ENCODE measurements around the gene BOD1. TPM values are rescaled to one million over a fixed set of nuclear protein-coding genes. Genes with fewer than 3 reads are reported as not detected.

The BOD1 gene
- total and polyA plus RNA-seq, 2 of the 8 experiments (the other 6 are each of a cell fraction or from before 2014, with no cell fraction given) = 107 to 149 TPM

DNA sequence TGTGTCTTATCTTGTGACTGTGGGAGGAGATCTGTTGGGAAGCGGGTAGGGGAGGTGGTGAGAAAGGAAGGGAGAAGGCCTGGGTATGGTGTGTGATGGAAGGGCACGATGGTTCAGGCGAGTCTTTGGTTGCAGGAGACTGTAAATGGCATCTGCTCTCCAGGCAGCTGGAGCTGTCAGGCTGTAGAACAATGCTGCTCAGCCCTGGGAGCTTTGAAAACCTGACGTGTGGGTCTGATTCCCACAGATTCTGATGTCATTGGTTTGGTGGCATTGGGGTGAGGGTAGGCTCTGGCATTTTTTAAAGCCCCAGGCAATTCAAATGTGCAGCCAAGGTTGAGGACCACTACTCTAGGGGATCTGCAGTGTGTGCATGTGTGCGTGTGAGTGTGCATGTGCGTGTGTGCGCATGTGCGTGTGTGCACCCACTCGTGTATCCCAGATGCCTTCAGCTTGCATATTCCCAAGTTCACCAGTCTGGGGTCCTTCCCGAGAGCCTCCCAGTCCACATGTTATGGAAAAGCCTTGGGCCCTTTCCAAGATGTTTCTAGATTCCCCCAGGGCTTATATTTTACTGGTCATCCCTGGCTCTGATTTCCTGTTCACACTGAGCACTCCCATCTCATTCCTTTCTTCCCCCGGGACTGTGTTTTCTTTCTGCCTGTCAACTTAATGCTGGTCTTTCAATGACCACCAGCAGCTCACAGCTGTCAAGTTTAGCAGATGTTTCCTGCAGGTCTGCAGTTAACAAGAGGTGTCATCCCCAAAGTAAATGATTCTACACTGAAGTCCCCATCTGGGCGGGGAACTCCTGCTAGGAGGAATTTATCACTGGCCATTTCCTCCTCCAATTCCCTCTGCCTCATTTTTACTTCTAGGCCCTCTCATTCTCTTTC is 34.0 kb downstream of the BOD1 start (continued):
- no peak for TF ChIP-seq TAF1 (IDR thresholded peaks at IDR 0.05; ENCODE audit: low read depth, low read length)
- TF ChIP-seq, protein P1, sequence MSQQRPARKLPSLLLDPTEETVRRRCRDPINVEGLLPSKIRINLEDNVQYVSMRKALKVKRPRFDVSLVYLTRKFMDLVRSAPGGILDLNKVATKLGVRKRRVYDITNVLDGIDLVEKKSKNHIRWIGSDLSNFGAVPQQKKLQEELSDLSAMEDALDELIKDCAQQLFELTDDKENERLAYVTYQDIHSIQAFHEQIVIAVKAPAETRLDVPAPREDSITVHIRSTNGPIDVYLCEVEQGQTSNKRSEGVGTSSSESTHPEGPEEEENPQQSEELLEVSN (IDR thresholded peaks at IDR 0.05) = no peak
- TF ChIP-seq TEAD4 (IDR thresholded peaks at IDR 0.05; ENCODE audit: low read depth, low read length) = no peak

Measured in H1 (cell line).